AG09319 (cell line): Measurements from ENCODE around the gene MS4A12.
"Not testable (repeated sequence)": the region's sequence is repeated elsewhere in the genome, so short reads cannot be mapped to it uniquely, and the experiment has no call there.

Source experiments
- DNase-seq: peaks from one replicate; pipeline ENCODE4 v3.0.0-alpha.2; 2010; ENCODE audit warnings: low read depth; ENCODE audit errors: extremely low read depth
- TF ChIP-seq, protein P1 (sequence below): IDR thresholded peaks from 2 replicates; pipeline ENCODE4 v1.5.1; 2011; ENCODE audit warnings: low read depth, mild to moderate bottlenecking, inconsistent platforms, low read length, moderate library complexity

Gene MS4A12

GRCh38 chr11:60512651-60513225 is 20.2 kb downstream of the MS4A12 start:
- no peak for DNase-seq
- TF ChIP-seq, protein P1, sequence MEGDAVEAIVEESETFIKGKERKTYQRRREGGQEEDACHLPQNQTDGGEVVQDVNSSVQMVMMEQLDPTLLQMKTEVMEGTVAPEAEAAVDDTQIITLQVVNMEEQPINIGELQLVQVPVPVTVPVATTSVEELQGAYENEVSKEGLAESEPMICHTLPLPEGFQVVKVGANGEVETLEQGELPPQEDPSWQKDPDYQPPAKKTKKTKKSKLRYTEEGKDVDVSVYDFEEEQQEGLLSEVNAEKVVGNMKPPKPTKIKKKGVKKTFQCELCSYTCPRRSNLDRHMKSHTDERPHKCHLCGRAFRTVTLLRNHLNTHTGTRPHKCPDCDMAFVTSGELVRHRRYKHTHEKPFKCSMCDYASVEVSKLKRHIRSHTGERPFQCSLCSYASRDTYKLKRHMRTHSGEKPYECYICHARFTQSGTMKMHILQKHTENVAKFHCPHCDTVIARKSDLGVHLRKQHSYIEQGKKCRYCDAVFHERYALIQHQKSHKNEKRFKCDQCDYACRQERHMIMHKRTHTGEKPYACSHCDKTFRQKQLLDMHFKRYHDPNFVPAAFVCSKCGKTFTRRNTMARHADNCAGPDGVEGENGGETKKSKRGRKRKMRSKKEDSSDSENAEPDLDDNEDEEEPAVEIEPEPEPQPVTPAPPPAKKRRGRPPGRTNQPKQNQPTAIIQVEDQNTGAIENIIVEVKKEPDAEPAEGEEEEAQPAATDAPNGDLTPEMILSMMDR, result no peak

DNA sequence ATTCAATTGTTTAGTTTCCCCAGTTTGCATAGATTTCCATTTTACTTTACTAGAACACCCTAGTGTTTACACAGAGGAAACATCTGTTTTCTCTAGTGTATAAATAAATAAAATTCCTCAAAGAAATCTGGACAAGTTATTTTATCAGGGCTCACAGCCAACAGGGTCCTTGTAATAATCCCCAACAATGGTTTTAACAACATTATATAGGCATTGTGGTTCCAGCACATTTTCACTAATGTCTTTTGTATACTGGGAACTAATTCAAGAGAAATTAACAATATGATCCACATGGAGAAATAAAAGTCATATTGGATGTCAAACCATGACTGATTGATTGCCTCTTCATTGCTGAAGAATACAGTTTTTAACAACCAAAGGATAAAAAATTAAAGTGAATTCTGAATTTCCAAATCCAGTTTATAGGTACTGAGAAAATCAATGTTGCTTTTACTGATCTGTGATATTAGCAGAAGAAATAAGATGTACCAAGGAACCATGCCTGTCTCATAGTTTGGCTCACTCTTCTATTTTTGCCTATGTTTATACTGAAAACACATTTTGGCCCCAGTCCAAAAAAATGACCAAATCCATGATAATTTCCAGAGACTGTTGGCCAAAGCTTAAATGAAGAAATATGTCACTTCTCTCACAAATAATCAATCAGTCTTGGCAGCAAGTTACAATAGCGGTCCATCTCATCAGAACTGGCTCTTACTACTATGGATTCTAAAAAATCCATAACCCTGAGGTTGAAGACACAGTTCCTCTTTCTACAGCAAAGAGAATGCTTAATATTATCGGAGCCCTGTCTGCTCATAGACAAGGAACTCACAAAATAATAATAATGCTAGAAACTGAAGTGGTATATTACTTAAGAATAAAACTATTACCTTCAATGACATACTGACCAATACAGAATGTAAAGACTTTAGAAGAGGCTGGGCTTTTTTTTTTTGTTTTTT is 21.2 kb downstream of the MS4A12 start:
- DNase-seq, result no peak
- TF ChIP-seq, protein P1, result no peak

DNA sequence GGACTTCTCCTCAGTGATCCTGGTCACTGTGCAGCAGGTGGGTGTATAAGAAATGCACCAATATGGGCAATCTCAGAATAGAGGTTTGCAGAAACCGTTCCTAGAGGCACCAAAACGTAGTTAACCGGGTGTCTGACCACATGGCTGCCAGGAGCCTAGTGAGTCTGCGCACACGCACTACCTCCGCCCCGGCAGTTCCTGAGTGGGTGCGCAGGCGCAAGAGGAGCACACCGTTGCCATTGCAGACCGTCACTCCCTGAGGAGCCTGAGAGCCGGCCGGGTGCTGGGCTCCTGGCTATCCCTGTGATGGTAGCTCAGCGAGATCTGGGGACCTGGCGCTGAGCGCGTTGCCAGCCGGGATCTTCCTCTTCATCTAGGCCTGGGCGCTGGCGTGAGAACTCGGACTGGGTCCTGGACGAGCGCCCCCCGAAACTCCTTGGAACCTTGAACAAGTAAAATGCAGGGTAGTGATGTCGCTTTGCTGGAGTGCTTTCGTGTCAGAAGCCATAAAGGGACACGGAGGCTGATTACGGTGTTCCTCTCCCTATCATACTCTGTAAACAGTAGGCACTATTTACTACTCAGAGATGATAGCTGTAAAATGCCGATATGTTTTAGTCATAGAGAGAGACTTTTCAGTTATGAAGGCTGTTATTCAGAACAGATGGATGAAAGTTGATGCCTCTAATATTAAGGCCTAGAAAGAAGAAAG is 22.7 kb downstream of the MS4A12 start, which contains the start of gene MS4A13:
Gene MS4A13 (plus strand): TSS at position 249 of the 712 bp plus-strand sequence. CDS start 2,692 bp downstream, outside the sequence.
- TF ChIP-seq, protein P1, result no peak
- DNase-seq, result no peak

DNA sequence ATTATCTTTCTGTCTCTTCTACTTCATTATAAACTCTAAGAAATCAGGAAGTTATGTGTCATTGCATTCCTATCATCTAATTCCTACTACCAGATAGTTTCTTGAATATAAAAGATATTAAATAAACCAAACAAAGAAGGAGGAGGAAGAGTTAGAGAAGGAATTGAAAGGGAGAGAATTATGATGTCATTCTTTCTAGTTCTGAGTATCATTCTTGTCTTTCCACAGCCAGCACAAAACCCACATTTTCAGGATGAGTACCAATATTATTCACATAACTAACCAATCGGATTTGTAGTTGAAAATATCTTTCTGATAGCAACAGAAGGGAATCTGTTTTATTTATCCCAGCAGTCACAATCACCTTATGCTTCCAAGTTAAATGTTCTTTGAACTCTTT is 35.9 kb downstream of the MS4A12 start:
- TF ChIP-seq, protein P1, result no peak
- no peak for DNase-seq

- no peak for DNase-seq
Measured at GRCh38 chr11:60528934-60529333, 36.4 kb downstream of the MS4A12 start.

DNA sequence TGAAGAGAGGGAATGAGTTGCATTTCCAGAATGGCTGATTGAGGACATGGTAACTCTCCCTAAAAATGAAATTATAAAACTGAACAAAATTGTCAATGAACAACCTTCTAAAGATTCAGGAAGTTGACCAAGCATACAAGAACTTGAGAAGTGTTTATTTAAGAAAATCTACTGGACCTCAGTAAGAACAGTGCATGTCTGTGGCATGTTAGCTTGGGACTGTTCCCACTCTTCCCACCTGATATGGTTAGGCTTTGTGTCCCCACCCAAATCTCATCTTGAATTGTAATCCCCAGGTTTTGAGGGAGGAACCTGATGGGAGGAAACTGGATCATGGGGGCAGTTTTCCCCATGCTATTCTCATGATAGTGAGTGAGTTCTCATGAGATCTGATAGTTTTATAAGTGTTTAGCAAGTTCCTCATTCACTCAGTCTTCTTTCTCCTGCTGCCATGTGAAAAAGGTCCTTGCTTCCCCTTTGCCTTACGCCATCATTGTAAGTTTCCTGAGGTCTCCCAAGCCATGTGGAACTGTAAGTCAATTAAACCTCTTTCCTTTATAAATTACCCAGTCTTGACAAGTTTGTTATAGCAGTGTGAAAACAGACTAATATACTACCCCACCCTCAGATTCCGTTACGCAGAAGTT is 38.0 kb downstream of the MS4A12 start:
- TF ChIP-seq, protein P1, result no peak
- DNase-seq, result no peak

More at GRCh38 chr11:60528934-60529333, 36.4 kb downstream of the MS4A12 start:
- TF ChIP-seq, protein P1, result no peak

- DNase-seq, result not testable (repeated sequence)
Measured at GRCh38 chr11:60532383-60532782, 39.8 kb downstream of the MS4A12 start.

DNA sequence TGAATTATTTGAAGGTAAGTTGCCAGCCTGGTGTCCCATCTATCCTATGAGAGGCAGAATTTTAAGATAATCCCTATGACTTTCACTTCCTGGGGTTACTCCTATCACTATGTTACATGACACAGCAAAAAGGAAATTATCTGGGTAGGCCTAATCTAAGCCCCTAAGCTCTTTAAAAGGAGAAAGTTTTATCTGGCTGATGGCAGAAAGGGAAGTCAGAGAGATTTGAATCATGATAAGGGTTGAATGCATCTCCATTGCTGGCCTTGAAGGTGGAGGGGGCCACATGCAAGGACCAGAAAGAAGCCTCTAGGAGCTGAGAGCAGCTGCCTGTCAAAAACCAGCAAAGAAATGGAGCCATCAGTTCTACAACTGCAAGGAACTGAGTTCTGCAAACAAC is 46.0 kb downstream of the MS4A12 start:
- DNase-seq, result not testable (repeated sequence)
